ENCODE results near the gene ADAMTSL2.

DNA sequence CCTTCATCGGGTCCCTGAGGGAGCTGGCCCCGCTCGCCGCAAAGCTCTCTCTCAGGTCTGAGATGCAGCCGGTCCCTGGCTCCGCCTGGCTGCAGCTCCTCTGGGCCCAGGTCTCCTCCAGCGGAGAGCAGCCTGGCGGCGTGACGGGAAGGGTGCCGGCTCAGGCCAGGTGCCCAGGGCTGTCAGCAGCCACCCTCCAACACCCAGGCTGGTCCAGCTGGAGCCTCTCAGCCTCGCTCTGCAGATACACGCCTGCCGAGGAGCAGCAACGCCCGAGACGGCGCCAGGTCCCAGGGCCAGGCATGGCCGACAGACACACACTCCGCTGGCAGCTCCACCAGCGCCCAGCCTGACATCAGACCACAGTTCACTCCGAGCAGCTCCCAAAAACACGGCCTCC is 49.1 kb downstream of the ADAMTSL2 start:
- TF ChIP-seq E2F6 (IDR thresholded peaks at IDR 0.05; ENCODE audit: borderline replicate concordance, low read depth) = no peak
- TF ChIP-seq NPAS2 (CRISPR knock-in tag; IDR thresholded peaks at IDR 0.05; ENCODE audit: borderline replicate concordance) = no peak
- no peak for TF ChIP-seq CTCF (IDR thresholded peaks at IDR 0.05)
- TF ChIP-seq KDM1A (IDR thresholded peaks at IDR 0.05; ENCODE audit: low read depth) = no peak
